GM12878 (cell line): ENCODE results near the gene PAX7. TPM values are rescaled to one million over a fixed set of nuclear protein-coding genes. Genes with fewer than 3 reads are reported as not detected.

Experiments used
- ATAC-seq: fragments of 200-7000 bp; cut with Tn5 transposase; 3 replicates; pipeline ENCODE4 v1.9.1; 2020; ENCODE audit warnings: mild to moderate bottlenecking, moderate library complexity
- BruUV-seq: library from RNA; stranded (reverse); fragments of 400-500 nt; replicated peaks from 2 replicates; lab custom pipeline; 2021; lab: Mats Ljungman, UMichigan
- CTCF ChIA-PET: fragments of 300-600 bp; sonication (Branson Sonifier 250); formaldehyde crosslinking; extraction: SDS; loops from one replicate; lab custom pipeline; 2021; ENCODE audit warnings: inconsistent platforms; lab: Yijun Ruan, JAX
- POLR2A ChIA-PET: fragments of 350-600 bp; formaldehyde crosslinking; extraction: SDS; loops from one replicate; lab custom pipeline; 2021; ENCODE audit warnings: inconsistent platforms; lab: Charles Lee
- RAD21 ChIA-PET: fragments of 300-600 bp; sonication (Branson Sonifier 250); formaldehyde crosslinking; loops from one replicate; lab custom pipeline; 2023; ENCODE audit warnings: antibody characterized with exemption; ENCODE audit not compliant: unreplicated experiment; lab: Charles Lee
- SMC1A ChIA-PET: fragments of 300-600 bp; sonication (Branson Sonifier 250); formaldehyde crosslinking; loops from one replicate; lab custom pipeline; 2023; ENCODE audit not compliant: unreplicated experiment, uncharacterized antibody; lab: Charles Lee
- DNase-seq: peaks from one replicate; pipeline ENCODE4 v3.0.0-alpha.2; 2011; ENCODE audit warnings: low read depth, low spot score
- FAIRE-seq: peaks from 3 replicates; lab custom pipeline; 2011; peaks lifted over from hg19 to GRCh38; lab: Jason Lieb, UNC
- H2AFZ ChIP-seq: 2 replicates; pipeline ENCODE4 v1.6.0; 2011; ENCODE audit warnings: low read depth, low read length, control low read depth; ENCODE audit not compliant: control insufficient read depth
- H3K27ac ChIP-seq: 2 replicates; pipeline ENCODE4 v1.5.1; 2011; ENCODE audit warnings: control low read depth; ENCODE audit not compliant: control insufficient read depth, insufficient read depth
- H3K27me3 ChIP-seq, 2 experiments: replicated peaks in 1 of 2; 2 replicates each; pipeline versions ENCODE4 v1.6.0 to v1.6.1; 2011; ENCODE audit warnings: low read length in 1 of 2; ENCODE audit not compliant: control insufficient read depth in 2 of 2, insufficient read depth in 2 of 2
- H3K36me3 ChIP-seq, 2 experiments: 2 replicates each; pipeline ENCODE4 v1.5.1; 2011; ENCODE audit warnings: low read length in 1 of 2; ENCODE audit not compliant: control insufficient read depth in 2 of 2, insufficient read depth in 2 of 2
- H3K4me1 ChIP-seq: 2 replicates; pipeline ENCODE4 v1.6.1; 2011; ENCODE audit warnings: mild to moderate bottlenecking, low read length, moderate library complexity, mixed read lengths; ENCODE audit not compliant: control insufficient read depth, insufficient read depth
- H3K4me2 ChIP-seq: 2 replicates; pipeline ENCODE4 v1.6.0; 2011; ENCODE audit warnings: control low read depth; ENCODE audit not compliant: control insufficient read depth, insufficient read depth
- H3K4me3 ChIP-seq: fragments of 200-600 bp; sonication (generic); 2 replicates; pipeline ENCODE4 v1.5.1; 2016
- H3K79me2 ChIP-seq: 2 replicates; pipeline ENCODE4 v1.6.0; 2011; ENCODE audit warnings: low read length; ENCODE audit not compliant: control insufficient read depth, insufficient read depth
- H3K9ac ChIP-seq: 2 replicates; pipeline ENCODE4 v1.8.0; 2011; ENCODE audit warnings: low read length, control low read depth, mixed read lengths; ENCODE audit not compliant: control insufficient read depth, insufficient read depth
- H3K9me3 ChIP-seq: replicated peaks from 3 replicates; pipeline ENCODE4 v1.5.1; 2011; ENCODE audit warnings: mild to moderate bottlenecking, low read length; ENCODE audit not compliant: control insufficient read depth, insufficient read depth
- H4K20me1 ChIP-seq: 2 replicates; pipeline ENCODE4 v1.6.0; 2011; ENCODE audit not compliant: control insufficient read depth, insufficient read depth
- CBFB ChIP-seq: IDR thresholded peaks from 2 replicates; pipeline ENCODE4 v1.6.1; 2016; ENCODE audit warnings: antibody characterized with exemption, low read depth
- EGR1 ChIP-seq, 2 experiments: IDR thresholded peaks; 1 replicate in 1 of 2; 2 replicates in 1 of 2; pipeline ENCODE4 v1.6.1; 2011 to 2012; ENCODE audit warnings: low read depth in 2 of 2, low read length in 2 of 2, borderline replicate concordance in 1 of 2, mild to moderate bottlenecking in 1 of 2, moderate library complexity in 1 of 2
- ELK1 ChIP-seq: IDR thresholded peaks from 2 replicates; pipeline ENCODE4 v1.6.1; 2012; ENCODE audit warnings: low read depth, low read length, improper control_type of control experiment
- IKZF2 ChIP-seq, 2 experiments: fragments of 450-650 bp; IDR thresholded peaks; 2 replicates each; pipeline ENCODE4 v1.6.1; 2017; ENCODE audit warnings: mild to moderate bottlenecking in 2 of 2, moderate library complexity in 2 of 2
- IRF4 ChIP-seq: IDR thresholded peaks from 2 replicates; pipeline ENCODE4 v1.6.1; 2011; ENCODE audit warnings: low read depth, low read length
- MEF2B ChIP-seq: fragments of 450-650 bp; IDR thresholded peaks from 2 replicates; pipeline ENCODE4 v1.6.1; 2018; ENCODE audit warnings: mild to moderate bottlenecking, moderate library complexity; ENCODE audit not compliant: partially characterized antibody, poor library complexity, severe bottlenecking
- PRDM15 ChIP-seq: fragments of 450-650 bp; formaldehyde crosslinking; IDR thresholded peaks from 2 replicates; pipeline ENCODE4 v1.4.0; 2020; ENCODE audit warnings: mild to moderate bottlenecking, moderate library complexity
- TCF7 ChIP-seq: IDR thresholded peaks from 2 replicates; pipeline ENCODE4 v1.6.1; 2014; ENCODE audit warnings: antibody characterized with exemption, borderline replicate concordance
- ZBED1 ChIP-seq: IDR thresholded peaks from 2 replicates; pipeline ENCODE4 v1.6.1; 2016; ENCODE audit warnings: borderline replicate concordance
- WGBS: methylation state at CpG from one replicate; pipeline ENCODE4 v1.1.6; 2016; ENCODE audit warnings: low lambda C conversion rate; ENCODE audit not compliant: insufficient replicate concordance, insufficient coverage; ENCODE audit errors: missing lambda C conversion rate; 5-methylcytosine and 5-hydroxymethylcytosine counted together
- in situ Hi-C: fragments of 300-500 bp; cut with MboI; formaldehyde crosslinking; loops from 9 replicates; pipeline ENCODE4 v1.14.3; 2018; ENCODE audit warnings: mixed read lengths
- intact Hi-C: fragments of 100-400 bp; cut with micrococcal nuclease; formaldehyde crosslinking; loops from one replicate; pipeline ENCODE4 v1.14.2; 2022; ENCODE audit not compliant: unreplicated experiment
- polyA plus RNA-seq, 11 experiments: library from polyadenylated mRNA; depleted of rRNA in 4 of 11; unstranded in 6 of 11; stranded (reverse) in 5 of 11; fragments of >200 nt; fragmentation: Nextera tagmentation in 4 of 11; fragmentation: Illumina TruSeq in 1 of 11; extraction: Ambion mirVana in 4 of 11; extraction: Trizol in 1 of 11; gene quantifications; 1 replicate in 1 of 11; 2 replicates in 10 of 11; pipeline versions ENCODE4 v1.2.1 to v1.2.3, GENCODE V29; 2011 to 2016; ENCODE audit warnings: inconsistent platforms in 2 of 11, missing spikeins in 2 of 11, low read depth in 1 of 11
- total RNA-seq, 4 experiments: library from RNA; depleted of rRNA in 3 of 4; stranded (reverse); fragments of >200 nt in 3 of 4; fragmentation: Illumina TruSeq in 1 of 4; extraction: Trizol in 1 of 4; gene quantifications; 2 replicates each; pipeline versions ENCODE4 v1.2.1 to v1.2.3, GENCODE V29; 2013 to 2021

Gene PAX7
- total and polyA plus RNA-seq, 10 of the 15 experiments (the other 5 are each of a cell fraction or from before 2014, with no cell fraction given): not detected

- POLR2A ChIA-PET: no interaction called here
- intact Hi-C loops: no loop called here
- FAIRE-seq (no peak), ATAC-seq (no peak), DNase-seq (no peak)
- Histone ChIP-seq H2AFZ (no peak overlapping the region), H3K9ac (no peak overlapping the region), H3K4me2 (no peak overlapping the region), H3K9me3 (no peaks in the 10 kb centered on the region; the same call in 2 of the 3 replicates), H3K27ac (no peak overlapping the region), H3K79me2 (no peaks in the 10 kb centered on the region), H3K4me1 (no peaks in the 10 kb centered on the region), H3K27me3 (no peaks in the 10 kb centered on the region), H3K36me3 (no peaks in the 10 kb centered on the region), H3K4me3 (no peak overlapping the region), H4K20me1 (no peaks in the 10 kb centered on the region)
- RAD21 ChIA-PET: no interaction called here
- in situ Hi-C loops: no loop called here
- SMC1A ChIA-PET: interaction anchor here (0.6 kb wide), 1 partner anchor 20 kb away, joined by 3 read pairs; no protein-coding TSS in a partner anchor
- CTCF ChIA-PET: no interaction called here
- BruUV-seq: no TSS peak
- TF ChIP-seq ZBED1 (no peak), PRDM15 (CRISPR knock-in tag) (no peak), IKZF2 (IDR thresholded peaks at IDR 0.05) (no peak), TCF7 (no peak), IRF4 (no peak), ELK1 (no peak), MEF2B (no peak), CBFB (no peak), EGR1 (IDR thresholded peaks at IDR 0.05; ENCODE audit: borderline replicate concordance in 1 of 2, low read depth in 2 of 2, low read length in 2 of 2) (no peak)
- 0% methylated on average over 5 of the region's 5 CpGs for WGBS
These were observed 116.3 kb downstream of the PAX7 start for GRCh38 chr1:18746981-18747380.
